ENCODE measurements around the gene IL17RC. TPM values are rescaled to one million over a fixed set of nuclear protein-coding genes. Genes with fewer than 3 reads are reported as not detected.
"Not testable (repeated sequence)": the region's sequence is repeated elsewhere in the genome, so short reads cannot be mapped to it uniquely, and the experiment has no call there.

The IL17RC gene
- polyA plus RNA-seq (ENCODE audit: insufficient read length in 4 of 4), result 10 to 100 TPM; 33.2 to 43.9 (median 40.1) TPM

GRCh38 chr3:9916734-9917680 is at the start of gene IL17RC:
Gene IL17RC, plus strand, starts transcription at chr3:9917098. Its CDS starts 218 bp downstream, at chr3:9917316.
- DNase-seq (ENCODE audit: low read depth in 4 of 4, low spot score in 3 of 4), result peak in 2 of 4 donors; percentile 60 to 70

DNA sequence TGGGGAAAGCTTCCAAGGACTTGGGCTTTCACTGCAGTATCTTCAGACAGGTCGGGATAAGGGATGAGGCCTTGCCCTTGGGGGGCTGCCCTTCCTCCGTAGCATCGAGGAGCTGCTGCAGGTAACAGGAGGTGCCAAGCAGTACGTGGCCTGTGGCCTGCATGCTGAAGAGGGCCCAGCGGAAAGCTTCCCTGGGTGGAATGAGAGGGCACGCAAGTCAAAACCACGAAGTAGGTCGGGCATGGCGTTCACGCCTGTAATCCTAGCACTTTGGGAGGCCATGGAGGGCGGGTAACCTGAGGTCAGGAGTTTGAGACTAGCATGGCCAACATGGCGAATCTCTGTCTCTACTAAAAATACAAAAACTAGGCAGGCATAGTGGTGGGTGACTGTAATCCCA is 49.8 kb upstream of the IL17RC start:
- DNase-seq (ENCODE audit: low read depth in 4 of 4, low spot score in 3 of 4), result no peak

- no peak for DNase-seq (ENCODE audit: low read depth in 4 of 4, low spot score in 3 of 4)
Measured at GRCh38 chr3:9869955-9870354, 46.9 kb upstream of the IL17RC start.

- DNase-seq (ENCODE audit: low read depth in 4 of 4, low spot score in 3 of 4), result no peak
Measured at GRCh38 chr3:9870978-9871377, 45.9 kb upstream of the IL17RC start.

GRCh38 chr3:9872067-9872466 is 44.8 kb upstream of the IL17RC start:
- DNase-seq (ENCODE audit: low read depth in 4 of 4, low spot score in 3 of 4), result not testable (repeated sequence)

GRCh38 chr3:9875448-9875847 is 41.5 kb upstream of the IL17RC start:
- no peak for DNase-seq (ENCODE audit: low read depth in 4 of 4, low spot score in 3 of 4)

DNA sequence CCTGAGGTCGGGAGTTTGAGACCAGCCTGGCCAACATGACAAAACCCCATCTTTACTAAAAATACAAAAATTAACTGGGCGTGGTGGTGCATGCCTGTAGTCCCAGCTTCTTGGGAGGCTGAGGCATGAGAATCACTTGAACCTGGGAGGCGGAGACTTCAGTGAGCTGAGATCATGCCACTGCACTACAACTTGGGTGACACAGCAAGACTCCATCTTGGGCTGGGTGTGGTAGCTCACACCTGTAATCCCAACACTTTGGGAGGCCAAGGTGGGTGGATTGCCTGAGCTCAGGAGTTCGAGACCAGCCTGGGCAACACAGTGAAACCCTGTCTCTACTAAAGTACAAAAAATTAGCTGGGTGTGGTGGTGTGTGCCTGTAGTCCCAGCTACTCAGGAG is 40.6 kb upstream of the IL17RC start:
- DNase-seq (ENCODE audit: low read depth in 4 of 4, low spot score in 3 of 4), result not testable (repeated sequence)

DNA sequence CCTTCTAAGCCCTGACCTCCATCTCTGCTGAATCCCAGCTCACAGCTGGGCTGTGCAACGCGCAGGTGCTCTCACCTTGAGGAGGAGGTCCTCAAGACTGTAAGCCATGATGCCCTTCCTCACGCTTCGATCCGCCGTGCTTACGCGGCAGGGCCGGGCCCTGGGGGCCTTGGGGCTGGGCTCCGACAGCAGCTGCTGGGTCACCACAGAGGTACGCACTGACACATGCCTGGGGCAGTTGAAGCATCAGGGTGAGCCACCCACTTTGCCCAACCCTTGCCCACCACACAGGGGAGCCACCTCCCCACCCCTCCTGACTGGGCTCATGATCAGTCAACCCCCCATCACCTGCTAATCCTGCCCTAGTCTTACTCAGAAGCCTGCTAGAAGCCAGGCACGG is 39.9 kb upstream of the IL17RC start:
- no peak for DNase-seq (ENCODE audit: low read depth in 4 of 4, low spot score in 3 of 4)

GRCh38 chr3:9878700-9879099 is 38.2 kb upstream of the IL17RC start:
- no peak for DNase-seq (ENCODE audit: low read depth in 4 of 4, low spot score in 3 of 4)

- DNase-seq (ENCODE audit: low read depth in 4 of 4, low spot score in 3 of 4), result no peak
Measured at GRCh38 chr3:9879830-9880549, 36.9 kb upstream of the IL17RC start, which contains the start of gene CIDEC. Gene CIDEC, minus strand, starts transcription at chr3:9880253. Its CDS starts 1,767 bp downstream, at chr3:9878486.

DNA sequence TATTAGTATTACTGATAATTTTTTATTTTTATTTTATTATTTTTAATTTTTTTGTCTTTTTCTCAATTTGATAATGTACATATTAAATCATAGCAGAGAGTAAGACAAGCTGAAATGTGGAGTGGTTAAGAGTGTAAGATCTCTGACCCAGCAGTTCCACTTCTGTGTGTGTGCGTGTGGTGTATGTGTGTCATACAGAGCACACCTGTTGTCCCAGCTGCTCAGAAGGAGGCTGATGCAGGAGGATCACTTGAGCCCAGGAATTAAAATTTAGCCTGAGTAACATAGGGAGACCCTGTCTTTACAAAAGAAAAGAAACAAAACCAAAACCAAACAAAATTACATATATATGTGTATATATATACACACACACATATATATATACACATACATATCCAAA is 35.5 kb upstream of the IL17RC start:
- no peak for DNase-seq (ENCODE audit: low read depth in 4 of 4, low spot score in 3 of 4)

- DNase-seq (ENCODE audit: low read depth in 4 of 4, low spot score in 3 of 4), result no peak
Measured at GRCh38 chr3:9883706-9884554, 33.0 kb upstream of the IL17RC start.

DNA sequence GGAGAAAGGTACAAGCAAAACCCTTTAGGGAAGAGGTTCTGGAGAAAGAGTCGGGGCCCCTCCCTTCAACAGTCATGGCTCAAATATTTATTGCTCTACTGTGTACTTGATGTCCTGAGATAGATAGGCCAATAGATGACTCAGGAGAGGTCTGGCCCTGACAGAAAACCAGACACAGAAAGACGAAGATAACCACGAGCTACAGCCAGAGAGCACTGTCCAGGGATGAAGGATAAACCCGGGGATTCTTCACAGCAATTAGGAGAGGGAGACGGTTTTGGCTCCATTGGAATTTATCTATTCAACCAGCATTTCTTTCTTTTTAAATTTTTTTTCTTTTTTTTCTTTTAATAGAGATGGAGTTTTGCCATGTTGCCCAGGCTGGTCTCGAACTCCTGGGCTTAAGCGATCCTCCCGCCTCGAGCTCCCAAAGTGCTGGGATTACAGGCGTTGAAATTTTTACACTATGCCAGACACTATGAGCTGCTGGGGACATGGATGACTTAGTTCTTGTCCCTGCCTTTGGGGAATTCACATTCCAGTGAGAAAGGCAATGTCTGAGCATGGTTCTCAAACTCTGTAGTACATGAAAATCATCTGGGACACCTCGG is 32.2 kb upstream of the IL17RC start:
- DNase-seq (ENCODE audit: low read depth in 4 of 4, low spot score in 3 of 4), result no peak

GRCh38 chr3:9886328-9886727 is 30.6 kb upstream of the IL17RC start:
- no peak for DNase-seq (ENCODE audit: low read depth in 4 of 4, low spot score in 3 of 4)

DNA sequence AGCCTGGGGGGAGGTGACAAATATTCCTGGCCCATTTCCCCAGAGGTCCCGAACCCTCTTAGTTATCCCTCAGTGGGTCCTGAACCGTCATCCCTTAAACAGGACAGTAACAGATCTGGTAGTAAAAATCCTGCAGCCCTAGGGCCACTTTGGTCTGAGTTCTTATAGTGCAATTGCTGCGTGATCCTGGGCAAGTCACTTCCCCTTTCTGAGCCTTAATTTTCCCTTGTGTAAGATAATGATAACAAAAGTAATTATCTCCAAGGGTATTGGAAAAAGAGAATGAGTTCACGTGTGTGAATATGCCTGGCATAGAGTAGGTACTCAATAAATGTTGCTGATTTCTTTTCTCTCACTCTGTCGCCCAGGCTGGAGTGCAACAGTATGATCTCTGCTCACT is 29.4 kb upstream of the IL17RC start:
- DNase-seq (ENCODE audit: low read depth in 4 of 4, low spot score in 3 of 4), result no peak

DNA sequence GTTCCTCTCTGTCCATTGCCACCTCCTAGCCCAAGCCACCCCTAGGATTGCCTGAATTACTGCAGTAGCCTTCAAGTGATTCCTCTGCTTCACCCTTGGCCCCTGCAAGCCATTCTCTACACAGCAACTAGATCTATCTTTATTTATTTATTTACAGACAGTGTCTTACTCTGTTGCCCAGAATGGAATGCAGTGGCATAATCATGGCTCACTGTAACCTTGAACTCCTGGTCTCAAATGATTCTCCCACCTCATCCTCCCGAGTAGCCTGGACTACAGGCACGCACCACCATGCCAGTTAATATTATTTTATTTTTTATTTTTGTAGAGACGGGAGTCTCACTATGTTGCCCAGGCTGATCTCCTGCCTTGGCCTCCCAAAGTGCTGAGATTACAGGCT is 28.4 kb upstream of the IL17RC start:
- no peak for DNase-seq (ENCODE audit: low read depth in 4 of 4, low spot score in 3 of 4)

- DNase-seq (ENCODE audit: low read depth in 4 of 4, low spot score in 3 of 4), result no peak
Measured at GRCh38 chr3:9889405-9889804, 27.5 kb upstream of the IL17RC start.

GRCh38 chr3:9890249-9891071 is 26.4 kb upstream of the IL17RC start, which contains the start of gene JAGN1:
Gene JAGN1, plus strand, starts transcription at chr3:9890610. Its CDS starts 113 bp downstream, at chr3:9890723.
- peak; percentile 81 to 85 (median 82) for DNase-seq (ENCODE audit: low read depth in 4 of 4, low spot score in 3 of 4)

DNA sequence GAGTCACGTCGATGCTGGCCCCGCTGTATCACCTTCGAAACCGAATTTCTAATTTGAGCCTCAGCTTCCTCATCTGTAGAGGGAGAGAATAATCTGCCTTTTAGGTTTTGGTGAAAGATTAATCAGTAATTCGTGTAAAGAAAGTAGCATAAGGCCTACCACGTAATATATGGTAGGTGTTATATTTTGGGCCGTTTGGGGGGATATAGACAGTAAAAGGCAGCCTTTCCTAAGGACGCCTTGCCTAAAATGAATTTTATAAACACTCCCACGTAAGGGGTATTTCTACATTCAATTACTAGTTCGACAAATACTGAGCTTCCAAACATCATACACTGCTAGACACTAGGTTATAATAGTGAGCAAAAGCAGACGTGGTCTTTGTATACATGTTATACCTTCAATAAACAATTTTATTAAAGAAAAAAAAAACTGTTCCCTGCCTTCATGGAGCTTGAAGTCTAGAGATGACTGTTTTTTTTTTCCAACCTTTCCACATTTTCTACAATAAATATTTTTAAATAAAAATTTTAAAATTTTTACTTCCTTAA is 25.8 kb upstream of the IL17RC start:
- DNase-seq (ENCODE audit: low read depth in 4 of 4, low spot score in 3 of 4), result no peak

Data from right renal pelvis (tissue), 4 donors.